HepG2 (cell line): Measurements from ENCODE around the gene TUBB4A. TPM values are rescaled to one million over a fixed set of nuclear protein-coding genes. Genes with fewer than 3 reads are reported as not detected.

Experiments
- ATAC-seq: fragments of 200-7000 bp; cut with Tn5 transposase; 3 replicates; pipeline ENCODE4 v1.9.1; 2020; ENCODE audit warnings: mild to moderate bottlenecking, moderate library complexity
- BruUV-seq: library from RNA; stranded (reverse); fragments of 400-500 nt; replicated peaks from 2 replicates; lab custom pipeline; 2021; lab: Mats Ljungman, UMichigan
- CTCF ChIA-PET: fragments of 300-600 bp; formaldehyde crosslinking; extraction: SDS; loops from one replicate; lab custom pipeline; 2021; ENCODE audit warnings: low total read pairs, inconsistent platforms, low intra/inter-chr PET ratio; lab: Yijun Ruan, JAX
- POLR2A ChIA-PET: fragments of 350-600 bp; sonication (Branson Sonifier 250); formaldehyde crosslinking; loops from one replicate; lab custom pipeline; 2020; ENCODE audit warnings: antibody characterized with exemption, inconsistent platforms; lab: Yijun Ruan, JAX
- DNase-seq: peaks from one replicate; pipeline ENCODE4 v3.0.0-alpha.2; 2015; ENCODE audit warnings: low spot score
- FAIRE-seq: peaks from 3 replicates; lab custom pipeline; 2011; peaks lifted over from hg19 to GRCh38; lab: Jason Lieb, UNC
- H2AFZ ChIP-seq: one replicate; pipeline ENCODE4 v1.6.1; 2011; ENCODE audit warnings: low read length, inconsistent platforms
- H3K27ac ChIP-seq: fragments of 300-600 bp; 3 replicates; pipeline ENCODE4 v1.8.0; 2011; ENCODE audit warnings: mixed run types, mild to moderate bottlenecking, mixed read lengths, low read length, inconsistent platforms; ENCODE audit not compliant: insufficient read depth; ENCODE audit errors: extremely low read length
- H3K27me3 ChIP-seq, 2 experiments: fragments of 200-600 bp in 1 of 2; 2 replicates in 1 of 2; 3 replicates in 1 of 2; pipeline versions ENCODE4 v1.6.0 to v1.8.0; 2011; ENCODE audit warnings: low read length in 2 of 2, mild to moderate bottlenecking in 2 of 2, moderate library complexity in 2 of 2, inconsistent platforms in 1 of 2; ENCODE audit not compliant: insufficient read depth in 2 of 2, control insufficient read depth in 1 of 2
- H3K36me3 ChIP-seq, 2 experiments: fragments of 200-600 bp in 1 of 2; replicated peaks in 1 of 2; 2 replicates in 1 of 2; 3 replicates in 1 of 2; pipeline versions ENCODE4 v1.5.1 to v1.8.0; 2011; ENCODE audit warnings: low read length in 2 of 2, inconsistent platforms in 1 of 2; ENCODE audit not compliant: insufficient read depth in 2 of 2, control insufficient read depth in 1 of 2
- H3K4me1 ChIP-seq: 2 replicates; pipeline ENCODE4 v1.5.1; 2012; ENCODE audit warnings: low read length, inconsistent platforms; ENCODE audit not compliant: insufficient read depth
- H3K4me2 ChIP-seq: 2 replicates; pipeline ENCODE4 v1.6.0; 2011; ENCODE audit warnings: low read depth, low read length, inconsistent platforms
- H3K4me3 ChIP-seq, 3 experiments: fragments of 200-600 bp in 1 of 3; sonication (generic), shearing (Covaris generic) in 1 of 3; replicated peaks in 1 of 3; 2 replicates each; pipeline ENCODE4 v1.5.1; 2011 to 2016; ENCODE audit warnings: low read length in 3 of 3, inconsistent platforms in 2 of 3, low read depth in 2 of 3, mild to moderate bottlenecking in 2 of 3, control low read depth in 1 of 3, mixed read lengths in 1 of 3; ENCODE audit not compliant: insufficient read depth in 1 of 3
- H3K79me2 ChIP-seq: one replicate; pipeline ENCODE4 v1.6.1; 2011; ENCODE audit warnings: low read length, inconsistent platforms; ENCODE audit not compliant: insufficient read depth
- H3K9ac ChIP-seq: 2 replicates; pipeline ENCODE4 v1.6.0; 2011; ENCODE audit warnings: mild to moderate bottlenecking, low read depth, low read length, inconsistent platforms; ENCODE audit not compliant: insufficient read depth
- H3K9me3 ChIP-seq: 2 replicates; pipeline ENCODE4 v1.5.1; 2012; ENCODE audit warnings: mild to moderate bottlenecking, low read length
- H4K20me1 ChIP-seq: 2 replicates; pipeline ENCODE4 v1.6.0; 2011; ENCODE audit warnings: inconsistent platforms, mild to moderate bottlenecking, low read length, moderate library complexity; ENCODE audit not compliant: insufficient read depth
- ZNF24 ChIP-seq: fragments of 450-650 bp; IDR thresholded peaks from 2 replicates; pipeline ENCODE4 v1.6.1; 2017; ENCODE audit warnings: antibody characterized with exemption, mild to moderate bottlenecking
- ZNF362 ChIP-seq: sonication (generic); formaldehyde crosslinking; IDR thresholded peaks from 2 replicates; pipeline ENCODE4 v1.4.0; 2020; ENCODE audit warnings: missing genetic modification reagents, mild to moderate bottlenecking, borderline replicate concordance
- ZNF780A ChIP-seq: sonication (generic); formaldehyde crosslinking; IDR thresholded peaks from 2 replicates; pipeline ENCODE4 v1.8.0; 2022; ENCODE audit warnings: mild to moderate bottlenecking, missing genetic modification reagents, moderate library complexity
- ZNF816 ChIP-seq: sonication (generic); formaldehyde crosslinking; IDR thresholded peaks from 2 replicates; pipeline ENCODE4 v1.8.0; 2022; ENCODE audit warnings: missing genetic modification reagents, mild to moderate bottlenecking, borderline replicate concordance
- WGBS: methylation state at CpG from one replicate; pipeline ENCODE4 v1.1.6; 2017; ENCODE audit warnings: low lambda C conversion rate; 5-methylcytosine and 5-hydroxymethylcytosine counted together
- in situ Hi-C: cut with HindIII; loops from 2 replicates; pipeline ENCODE4 v1.10.0; 2017; ENCODE audit warnings: low pct_unique_long_range_greater_than_20kb; ENCODE audit not compliant: extremely low pct_ligation_motif_present
- intact Hi-C: fragments of 100-400 bp; cut with micrococcal nuclease; formaldehyde crosslinking; loops from one replicate; pipeline ENCODE4 v1.10.0; 2022; ENCODE audit not compliant: unreplicated experiment
- polyA plus RNA-seq, 8 experiments: library from polyadenylated mRNA; depleted of rRNA in 3 of 8; stranded (reverse) in 7 of 8; unstranded in 1 of 8; fragments of >200 nt; fragmentation: Illumina TruSeq in 4 of 8; extraction: Trizol in 4 of 8; gene quantifications; 2 replicates each; pipeline versions ENCODE4 v1.2.1 to v1.2.3, GENCODE V29; 2011 to 2016; ENCODE audit warnings: low read depth in 4 of 8, missing spikeins in 1 of 8, mixed read lengths in 1 of 8; ENCODE audit not compliant: insufficient read depth in 1 of 8
- total RNA-seq, 5 experiments: library from RNA; depleted of rRNA; stranded (reverse); fragments of >200 nt; fragmentation: Illumina TruSeq; extraction: Trizol; gene quantifications; 2 replicates each; pipeline ENCODE4 v1.2.3, GENCODE V29; 2016; ENCODE audit warnings: low read depth in 1 of 5
- TF ChIP-seq, protein P1 (sequence below): sonication (generic); formaldehyde crosslinking; IDR thresholded peaks from 2 replicates; pipeline ENCODE4 v1.5.1; 2020; ENCODE audit warnings: mild to moderate bottlenecking, missing genetic modification reagents, moderate library complexity

TUBB4A gene
- total and polyA plus RNA-seq, 2 of the 13 experiments (the other 11 are each of a cell fraction or from before 2014, with no cell fraction given), result not detected

GRCh38 chr19:6510618-6511017 is 8.5 kb upstream of the TUBB4A start:
- intact Hi-C loops, result no loop called here

More at GRCh38 chr19:6510618-6511017, 8.5 kb upstream of the TUBB4A start:
- no TSS peak for BruUV-seq
- TF ChIP-seq ZNF24 (no peak), ZNF362 (no peak), ZNF780A (CRISPR knock-in tag) (peak; percentile 70; the same call in 1 of the 2 replicates), ZNF816 (CRISPR knock-in tag) (no peak)
- TF ChIP-seq, protein P1, sequence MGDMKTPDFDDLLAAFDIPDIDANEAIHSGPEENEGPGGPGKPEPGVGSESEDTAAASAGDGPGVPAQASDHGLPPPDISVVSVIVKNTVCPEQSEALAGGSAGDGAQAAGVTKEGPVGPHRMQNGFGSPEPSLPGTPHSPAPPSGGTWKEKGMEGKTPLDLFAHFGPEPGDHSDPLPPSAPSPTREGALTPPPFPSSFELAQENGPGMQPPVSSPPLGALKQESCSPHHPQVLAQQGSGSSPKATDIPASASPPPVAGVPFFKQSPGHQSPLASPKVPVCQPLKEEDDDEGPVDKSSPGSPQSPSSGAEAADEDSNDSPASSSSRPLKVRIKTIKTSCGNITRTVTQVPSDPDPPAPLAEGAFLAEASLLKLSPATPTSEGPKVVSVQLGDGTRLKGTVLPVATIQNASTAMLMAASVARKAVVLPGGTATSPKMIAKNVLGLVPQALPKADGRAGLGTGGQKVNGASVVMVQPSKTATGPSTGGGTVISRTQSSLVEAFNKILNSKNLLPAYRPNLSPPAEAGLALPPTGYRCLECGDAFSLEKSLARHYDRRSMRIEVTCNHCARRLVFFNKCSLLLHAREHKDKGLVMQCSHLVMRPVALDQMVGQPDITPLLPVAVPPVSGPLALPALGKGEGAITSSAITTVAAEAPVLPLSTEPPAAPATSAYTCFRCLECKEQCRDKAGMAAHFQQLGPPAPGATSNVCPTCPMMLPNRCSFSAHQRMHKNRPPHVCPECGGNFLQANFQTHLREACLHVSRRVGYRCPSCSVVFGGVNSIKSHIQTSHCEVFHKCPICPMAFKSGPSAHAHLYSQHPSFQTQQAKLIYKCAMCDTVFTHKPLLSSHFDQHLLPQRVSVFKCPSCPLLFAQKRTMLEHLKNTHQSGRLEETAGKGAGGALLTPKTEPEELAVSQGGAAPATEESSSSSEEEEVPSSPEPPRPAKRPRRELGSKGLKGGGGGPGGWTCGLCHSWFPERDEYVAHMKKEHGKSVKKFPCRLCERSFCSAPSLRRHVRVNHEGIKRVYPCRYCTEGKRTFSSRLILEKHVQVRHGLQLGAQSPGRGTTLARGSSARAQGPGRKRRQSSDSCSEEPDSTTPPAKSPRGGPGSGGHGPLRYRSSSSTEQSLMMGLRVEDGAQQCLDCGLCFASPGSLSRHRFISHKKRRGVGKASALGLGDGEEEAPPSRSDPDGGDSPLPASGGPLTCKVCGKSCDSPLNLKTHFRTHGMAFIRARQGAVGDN (CRISPR knock-in tag), result peak; percentile 34; the same call in 1 of the 2 replicates
- H3K4me3 ChIP-seq, result no peak overlapping the region; a peak in 1 of 6 replicates
- H3K9ac ChIP-seq, result no peak overlapping the region
- WGBS, result 10% methylated on average over 2 of the region's 7 CpGs
- H4K20me1 ChIP-seq, result no peaks in the 10 kb centered on the region
- POLR2A ChIA-PET, result interaction anchor here (1.5 kb wide), 1 partner anchor 20 kb away, joined by 5 read pairs; the partner anchor contains the start of gene TNFSF9
- H3K27me3 ChIP-seq, result no peaks in the 10 kb centered on the region
- CTCF ChIA-PET, result no interaction called here
- H3K4me1 ChIP-seq, result peaks cover 52% of the 10 kb centered on the region
- no peak overlapping the region for H3K27ac ChIP-seq
- no peak overlapping the region for H2AFZ ChIP-seq
- FAIRE-seq (no peak), ATAC-seq (no peak), DNase-seq (no peak)
- H3K79me2 ChIP-seq, result no peaks in the 10 kb centered on the region
- no peaks in the 10 kb centered on the region for H3K9me3 ChIP-seq
- in situ Hi-C loops, result no loop called here
- H3K4me2 ChIP-seq, result peak overlapping the region; percentile 27; the same call in 1 of the 2 replicates
- H3K36me3 ChIP-seq, result no peaks in the 10 kb centered on the region
